LNCAP (cell line): Measurements from ENCODE around the gene VSX2.

Experiments used
- CTCF ChIP-seq: fragments of 450-650 bp; IDR thresholded peaks from 2 replicates; pipeline ENCODE4 v1.5.1; 2017; ENCODE audit warnings: mild to moderate bottlenecking

Gene VSX2

GRCh38 chr14:74299061-74299545 is 59.9 kb downstream of the VSX2 start:
- TF ChIP-seq CTCF = no peak

GRCh38 chr14:74301594-74302151 is 62.4 kb downstream of the VSX2 start:
- TF ChIP-seq CTCF = no peak

- peak; percentile 30; the same call in 1 of the 2 replicates for TF ChIP-seq CTCF
Observed at GRCh38 chr14:74302152-74302628, 62.9 kb downstream of the VSX2 start.

- peak; percentile 71 for TF ChIP-seq CTCF
Observed at GRCh38 chr14:74302634-74303569, 63.7 kb downstream of the VSX2 start, which contains the start of gene ABCD4. TSS of gene ABCD4 (minus strand) at chr14:74302934. CDS start at chr14:74302912, 22 bp downstream.

- no peak for TF ChIP-seq CTCF
Observed at GRCh38 chr14:74308695-74309094, 69.4 kb downstream of the VSX2 start.

GRCh38 chr14:74309125-74310022 is 70.1 kb downstream of the VSX2 start:
- no peak for TF ChIP-seq CTCF

GRCh38 chr14:74312161-74312560 is 72.9 kb downstream of the VSX2 start:
- no peak for TF ChIP-seq CTCF
